ENCODE results near the gene CUL9.

DNA sequence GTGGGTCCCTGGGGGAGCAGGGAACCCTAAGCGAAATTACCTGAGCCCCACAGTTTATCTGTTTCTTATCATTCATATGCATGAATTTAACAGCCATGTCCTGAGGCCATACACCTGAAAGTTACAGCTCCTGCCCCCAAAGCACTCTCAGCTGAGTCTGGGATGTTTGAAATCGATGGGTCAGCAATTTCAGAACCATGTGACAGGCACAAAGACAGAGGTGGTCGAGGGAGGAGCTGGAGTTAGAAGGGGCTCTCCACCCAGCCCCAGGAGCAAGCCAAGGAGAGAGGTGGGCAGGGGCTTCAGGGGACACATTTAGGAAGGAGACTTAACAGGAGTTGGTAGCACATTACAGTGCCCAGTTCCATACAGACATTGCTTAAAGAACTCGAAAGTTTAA, 76.2 kb downstream of the CUL9 start:
- TF ChIP-seq, protein P1, sequence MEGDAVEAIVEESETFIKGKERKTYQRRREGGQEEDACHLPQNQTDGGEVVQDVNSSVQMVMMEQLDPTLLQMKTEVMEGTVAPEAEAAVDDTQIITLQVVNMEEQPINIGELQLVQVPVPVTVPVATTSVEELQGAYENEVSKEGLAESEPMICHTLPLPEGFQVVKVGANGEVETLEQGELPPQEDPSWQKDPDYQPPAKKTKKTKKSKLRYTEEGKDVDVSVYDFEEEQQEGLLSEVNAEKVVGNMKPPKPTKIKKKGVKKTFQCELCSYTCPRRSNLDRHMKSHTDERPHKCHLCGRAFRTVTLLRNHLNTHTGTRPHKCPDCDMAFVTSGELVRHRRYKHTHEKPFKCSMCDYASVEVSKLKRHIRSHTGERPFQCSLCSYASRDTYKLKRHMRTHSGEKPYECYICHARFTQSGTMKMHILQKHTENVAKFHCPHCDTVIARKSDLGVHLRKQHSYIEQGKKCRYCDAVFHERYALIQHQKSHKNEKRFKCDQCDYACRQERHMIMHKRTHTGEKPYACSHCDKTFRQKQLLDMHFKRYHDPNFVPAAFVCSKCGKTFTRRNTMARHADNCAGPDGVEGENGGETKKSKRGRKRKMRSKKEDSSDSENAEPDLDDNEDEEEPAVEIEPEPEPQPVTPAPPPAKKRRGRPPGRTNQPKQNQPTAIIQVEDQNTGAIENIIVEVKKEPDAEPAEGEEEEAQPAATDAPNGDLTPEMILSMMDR (IDR thresholded peaks at IDR 0.05) = no peak
- TF ChIP-seq EP300 (IDR thresholded peaks at IDR 0.05; ENCODE audit: low read depth) (no peak), POLR2AphosphoS5 (IDR thresholded peaks at IDR 0.05) (no peak)
